Activated CD4-positive, alpha-beta memory T cell treated with anti-CD3 and anti-CD28 coated beads for 36 hours (primary cell): ENCODE results near the gene DPH3. TPM values are rescaled to one million over a fixed set of nuclear protein-coding genes. Genes with fewer than 3 reads are reported as not detected.
"Not testable (repeated sequence)": the region's sequence is repeated elsewhere in the genome, so short reads cannot be mapped to it uniquely, and the experiment has no call there.

Source experiments
- CTCF ChIA-PET: fragments of 350-600 bp; sonication (Branson Sonifier 250); formaldehyde crosslinking; loops from one replicate; lab custom pipeline; 2021; ENCODE audit warnings: antibody characterized with exemption, inconsistent platforms; lab: Charles Lee
- POLR2A ChIA-PET: fragments of 350-600 bp; sonication (Branson Sonifier 250); formaldehyde crosslinking; loops from one replicate; lab custom pipeline; 2021; ENCODE audit warnings: antibody characterized with exemption; lab: Charles Lee
- DNase-seq: peaks from one replicate; pipeline ENCODE4 v3.0.0-alpha.2; 2020
- H3K27ac Mint-ChIP-seq: one replicate; pipeline ENCODE4 v1.8.0; 2021; ENCODE audit warnings: mixed read lengths
- H3K27me3 Mint-ChIP-seq: one replicate; pipeline ENCODE4 v1.8.0; 2021; ENCODE audit warnings: mixed read lengths
- H3K36me3 Mint-ChIP-seq: one replicate; pipeline ENCODE4 v1.8.0; 2021; ENCODE audit warnings: mixed read lengths
- H3K4me1 Mint-ChIP-seq: one replicate; pipeline ENCODE4 v1.8.0; 2021; ENCODE audit warnings: low read depth, mixed read lengths
- H3K4me3 Mint-ChIP-seq: one replicate; pipeline ENCODE4 v1.8.0; 2021; ENCODE audit warnings: mild to moderate bottlenecking, mixed read lengths
- H3K9me3 Mint-ChIP-seq: one replicate; pipeline ENCODE4 v1.8.0; 2021; ENCODE audit warnings: mixed read lengths
- intact Hi-C: fragments of 100-400 bp; cut with micrococcal nuclease; formaldehyde crosslinking; loops from one replicate; pipeline ENCODE4 v1.15.1; 2023
- total RNA-seq, 2 experiments: library from RNA; stranded (reverse); gene quantifications; one replicate each; pipeline ENCODE4 v1.2.3, GENCODE V29; 2021

Gene DPH3
- 10 to 100 TPM; 23.4 TPM for total RNA-seq

DNA sequence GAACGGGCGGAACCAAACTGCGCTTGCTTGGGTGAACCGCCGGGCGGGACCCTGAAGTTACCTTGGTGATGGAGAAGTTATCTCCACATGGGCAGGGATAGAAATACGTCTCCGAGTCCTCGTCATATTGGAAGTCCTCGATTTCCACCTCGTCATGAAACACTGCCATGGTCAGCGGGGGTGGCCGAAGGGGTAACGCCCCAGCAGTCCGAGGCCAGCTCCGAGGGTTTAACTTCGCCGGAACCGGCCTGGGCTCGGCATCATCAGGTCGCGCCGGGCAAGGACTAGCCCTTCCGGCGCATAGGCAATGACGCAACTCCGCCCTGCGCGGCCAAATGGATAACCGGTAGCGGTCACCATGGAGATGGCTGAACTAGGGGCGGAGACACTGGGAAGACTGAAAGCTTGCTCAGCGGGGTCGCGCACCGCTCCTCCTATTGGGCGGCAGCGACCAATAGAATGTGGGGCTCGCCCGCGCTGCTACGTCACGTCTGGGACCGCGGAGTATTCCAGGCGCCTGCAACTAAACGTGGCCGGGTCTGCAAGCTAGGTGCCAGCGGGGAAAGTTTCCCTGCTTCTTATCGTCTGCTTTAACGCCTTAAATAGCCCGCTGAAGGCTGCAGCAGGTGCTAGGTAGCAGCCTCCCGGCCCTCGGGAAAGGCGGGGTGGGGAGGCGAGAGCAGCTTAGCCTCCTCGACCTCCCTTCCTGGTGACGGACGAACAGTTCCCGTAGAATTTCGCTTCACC lies at the start of gene DPH3, which contains the start of gene OXNAD1:
Gene DPH3 (minus strand): TSS at position 236 of the 747 bp plus-strand sequence. CDS start 67 bp downstream, at position 169.
Gene OXNAD1 (plus strand): TSS at position 505 of the 747 bp plus-strand sequence. CDS start 5,741 bp downstream, outside the sequence.
- peak; percentile 99 for DNase-seq
- H3K9me3 Mint-ChIP-seq: no peaks in the 10 kb centered on the region
- no peaks in the 10 kb centered on the region for H3K27me3 Mint-ChIP-seq
- H3K36me3 Mint-ChIP-seq: peaks cover 7% of the 10 kb centered on the region
- peak within 1 kb of the TSS; percentile 93 for H3K4me3 Mint-ChIP-seq
- ChIA-PET POLR2A (interaction anchor here (0.7 to 3.1 kb wide), 16 partner anchors 14 to 1059 kb away, joined by 3 to 15 read pairs (median 4); partner anchors contain the start of gene CAPN7), CTCF (interaction anchor here (0.6 to 7.3 kb wide), 11 partner anchors 17 to 332 kb away, joined by 3 to 61 read pairs (median 5); no protein-coding TSS in a partner anchor)
- intact Hi-C loops: loop anchor here (1.0 to 10.0 kb wide), 7 partner anchors 21 to 664 kb away; partner anchors contain the start of genes BTD, HACL1 and PLCL2
- peak within 1 kb of the TSS; percentile 94 for H3K27ac Mint-ChIP-seq
- H3K4me1 Mint-ChIP-seq: peaks cover 36% of the 10 kb centered on the region

DNA sequence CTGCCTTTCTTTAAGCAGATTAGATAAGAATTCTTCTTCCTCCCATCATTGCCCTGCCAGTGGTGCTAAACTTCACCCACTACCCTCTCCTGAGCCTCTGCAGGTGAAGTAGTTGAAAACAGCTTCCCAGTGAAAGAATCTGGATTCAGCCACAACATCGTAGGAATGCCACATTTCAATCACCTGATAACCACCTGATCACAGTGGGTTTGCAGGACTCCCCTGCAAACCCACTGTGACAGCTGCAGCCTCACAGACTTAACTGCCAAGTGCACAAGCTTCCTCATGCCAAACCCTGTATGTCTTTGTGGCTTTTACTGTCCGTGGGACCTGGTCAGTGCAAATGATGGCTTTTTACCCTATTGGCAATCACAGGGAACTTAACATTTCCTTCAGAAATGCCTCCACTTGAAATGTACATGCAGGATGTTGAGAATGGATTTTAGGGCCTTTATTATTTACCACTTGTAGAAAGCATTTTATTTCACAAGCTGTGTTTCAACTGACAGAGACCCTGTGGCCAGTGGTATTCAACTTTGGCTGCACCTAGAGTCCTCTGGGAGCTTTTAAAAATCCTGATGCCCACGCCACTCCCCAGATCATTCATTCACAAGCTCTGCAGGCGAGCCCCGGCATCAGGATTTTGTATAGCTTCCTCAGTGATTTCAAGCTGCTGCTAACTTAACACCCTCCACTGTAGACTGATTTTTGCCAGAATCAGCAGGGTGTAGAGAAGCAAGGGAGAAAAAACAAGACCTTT lies 49.3 kb upstream of the DPH3 start:
- Mint-ChIP-seq H3K36me3 (peaks cover 54% of the 10 kb centered on the region), H3K4me3 (no peak overlapping the region), H3K9me3 (no peaks in the 10 kb centered on the region), H3K4me1 (peaks cover 94% of the 10 kb centered on the region), H3K27ac (peak overlapping the region; percentile 54), H3K27me3 (no peaks in the 10 kb centered on the region)
- intact Hi-C loops: no loop called here
- DNase-seq: peak; percentile 9
- ChIA-PET CTCF (interaction anchor here (1.0 to 5.1 kb wide), 5 partner anchors 19 to 212 kb away, joined by 3 to 48 read pairs (median 4); no protein-coding TSS in a partner anchor), POLR2A (interaction anchor here (1.0 to 2.3 kb wide), 4 partner anchors 10 to 204 kb away, joined by 3 to 9 read pairs (median 3); partner anchors contain the start of genes DPH3 and OXNAD1)

DNA sequence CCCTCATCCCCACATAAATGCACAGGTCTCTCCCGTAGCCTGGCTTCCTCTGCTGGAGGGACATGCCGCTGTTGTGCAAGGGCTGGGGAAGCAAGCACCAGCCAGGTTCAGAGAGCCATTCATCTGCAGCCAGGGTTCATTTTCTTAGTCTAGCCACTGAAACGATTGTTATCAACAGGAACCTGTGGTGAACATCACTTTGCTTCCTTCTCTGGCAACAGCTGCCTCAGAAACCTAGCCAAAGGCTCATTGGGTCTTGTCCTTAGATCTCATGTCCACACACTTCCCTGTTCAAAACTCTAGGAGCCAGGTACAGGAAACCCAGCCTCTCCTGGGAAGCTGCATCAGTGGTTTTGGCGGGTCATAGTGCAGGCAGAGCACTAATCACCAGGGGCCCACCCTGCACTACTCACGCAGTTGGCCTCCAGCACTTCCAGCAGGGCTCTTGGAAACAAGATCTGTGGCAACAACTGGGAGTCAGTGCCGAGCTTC lies 47.3 kb upstream of the DPH3 start:
- intact Hi-C loops: no loop called here
- DNase-seq: peak; percentile 68
- ChIA-PET POLR2A (interaction anchor here (0.9 to 1.6 kb wide), 3 partner anchors 22 to 200 kb away, joined by 3 to 8 read pairs (median 4); partner anchors contain the start of genes DPH3 and OXNAD1), CTCF (interaction anchor here (0.6 to 5.1 kb wide), 7 partner anchors 11 to 197 kb away, joined by 3 to 48 read pairs (median 4); no protein-coding TSS in a partner anchor)
- no peaks in the 10 kb centered on the region for H3K27me3 Mint-ChIP-seq
- H3K36me3 Mint-ChIP-seq: peaks cover 52% of the 10 kb centered on the region
- peaks cover 91% of the 10 kb centered on the region for H3K4me1 Mint-ChIP-seq
- peak overlapping the region; percentile 82 for H3K27ac Mint-ChIP-seq
- H3K9me3 Mint-ChIP-seq: no peaks in the 10 kb centered on the region
- peak overlapping the region; percentile 43 for H3K4me3 Mint-ChIP-seq

DNA sequence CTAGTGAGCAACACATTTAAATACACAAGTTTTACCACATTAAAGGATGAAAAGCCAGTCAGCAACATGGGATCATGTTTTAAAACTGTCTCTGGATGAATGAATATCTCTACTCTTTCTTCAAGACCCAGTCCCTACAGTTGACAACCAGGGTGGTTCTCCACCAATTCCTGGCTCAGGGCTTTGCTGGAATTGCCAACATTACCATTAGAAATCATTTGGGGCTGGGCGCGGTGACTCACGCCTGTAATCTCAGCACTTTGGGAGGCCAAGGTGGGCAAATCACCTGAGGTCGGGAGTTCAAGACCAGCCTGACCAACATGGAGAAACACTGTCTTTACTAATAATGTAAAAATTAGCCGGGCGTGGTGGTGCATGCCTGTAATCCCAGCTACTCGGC lies 45.7 kb upstream of the DPH3 start:
- CTCF ChIA-PET: interaction anchor here (1.1 kb wide), 1 partner anchor 240 kb away, joined by 3 read pairs; no protein-coding TSS in a partner anchor
- H3K4me1 Mint-ChIP-seq: peaks cover 91% of the 10 kb centered on the region
- POLR2A ChIA-PET: interaction anchor here (1.1 kb wide), 1 partner anchor 46 kb away, joined by 3 read pairs; the partner anchor contains the start of genes DPH3 and OXNAD1
- H3K27ac Mint-ChIP-seq: peak overlapping the region; percentile 84
- H3K9me3 Mint-ChIP-seq, intact Hi-C loops, H3K27me3 Mint-ChIP-seq, H3K4me3 Mint-ChIP-seq: not testable (repeated sequence)
- peaks cover 51% of the 10 kb centered on the region for H3K36me3 Mint-ChIP-seq
- peak; percentile 9 for DNase-seq

DNA sequence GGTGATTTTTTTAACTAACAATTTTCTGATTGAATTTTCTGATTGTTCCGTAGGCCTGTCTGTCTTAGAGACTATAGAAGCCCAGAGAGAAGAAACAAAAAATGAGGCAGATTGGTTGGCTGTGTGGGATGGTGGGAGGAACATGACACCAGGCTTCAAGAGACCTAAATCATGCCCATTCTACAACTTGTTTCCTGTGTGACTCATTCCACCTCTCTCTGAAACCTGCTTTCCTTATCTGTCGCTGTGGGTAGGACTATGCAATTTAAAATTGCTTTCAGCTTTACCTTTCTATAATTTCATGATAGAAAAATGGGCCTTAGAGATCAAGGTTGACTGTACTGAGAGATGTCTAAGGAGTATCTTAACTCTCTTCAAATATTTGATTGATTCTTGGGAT lies 44.8 kb upstream of the DPH3 start:
- peak overlapping the region; percentile 84 for H3K27ac Mint-ChIP-seq
- H3K27me3 Mint-ChIP-seq: no peaks in the 10 kb centered on the region
- peak overlapping the region; percentile 33 for H3K4me3 Mint-ChIP-seq
- ChIA-PET CTCF (interaction anchor here (1.0 to 3.9 kb wide), 3 partner anchors 9 to 19 kb away, joined by 9 to 23 read pairs (median 10); no protein-coding TSS in a partner anchor), POLR2A (interaction anchor here (1.0 kb wide), 1 partner anchor 29 kb away, joined by 3 read pairs; no protein-coding TSS in a partner anchor)
- intact Hi-C loops: loop anchor here (1.0 to 10.0 kb wide), 9 partner anchors 8 to 845 kb away; partner anchors contain the start of gene OXNAD1
- DNase-seq: peak; percentile 76
- peaks cover 48% of the 10 kb centered on the region for H3K36me3 Mint-ChIP-seq
- no peaks in the 10 kb centered on the region for H3K9me3 Mint-ChIP-seq
- peaks cover 91% of the 10 kb centered on the region for H3K4me1 Mint-ChIP-seq

DNA sequence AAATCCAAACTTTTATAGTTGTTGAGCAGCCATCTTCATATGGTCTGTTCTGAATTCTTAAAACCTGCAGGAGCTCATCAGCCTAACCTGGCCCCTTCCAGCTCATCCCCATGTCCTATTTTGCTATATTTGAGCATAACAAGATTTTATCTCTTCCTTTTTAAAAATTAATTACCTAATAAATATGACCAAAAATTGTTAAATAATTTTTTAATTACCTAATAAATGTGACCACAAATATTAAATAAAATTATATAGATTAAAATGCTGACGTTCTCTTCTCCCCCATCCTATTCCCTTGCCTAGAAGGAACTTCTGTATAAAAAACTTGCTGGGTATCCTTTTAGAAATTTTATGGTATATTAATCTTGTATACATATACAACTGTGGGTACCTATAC lies 44.0 kb upstream of the DPH3 start:
- H3K27me3 Mint-ChIP-seq: no peaks in the 10 kb centered on the region
- peak overlapping the region; percentile 84 for H3K27ac Mint-ChIP-seq
- H3K4me1 Mint-ChIP-seq: peaks cover 89% of the 10 kb centered on the region
- ChIA-PET CTCF (interaction anchor here (0.7 to 3.9 kb wide), 5 partner anchors 10 to 40 kb away, joined by 3 to 23 read pairs (median 9); no protein-coding TSS in a partner anchor), POLR2A (interaction anchor here (0.9 to 1.2 kb wide), 2 partner anchors 8 to 18 kb away, joined by 4 read pairs; no protein-coding TSS in a partner anchor)
- H3K36me3 Mint-ChIP-seq: peaks cover 44% of the 10 kb centered on the region
- DNase-seq: no peak
- H3K9me3 Mint-ChIP-seq: no peaks in the 10 kb centered on the region
- intact Hi-C loops: loop anchor here (1.0 to 10.0 kb wide), 9 partner anchors 7 to 846 kb away; partner anchors contain the start of gene OXNAD1
- no peak overlapping the region for H3K4me3 Mint-ChIP-seq

DNA sequence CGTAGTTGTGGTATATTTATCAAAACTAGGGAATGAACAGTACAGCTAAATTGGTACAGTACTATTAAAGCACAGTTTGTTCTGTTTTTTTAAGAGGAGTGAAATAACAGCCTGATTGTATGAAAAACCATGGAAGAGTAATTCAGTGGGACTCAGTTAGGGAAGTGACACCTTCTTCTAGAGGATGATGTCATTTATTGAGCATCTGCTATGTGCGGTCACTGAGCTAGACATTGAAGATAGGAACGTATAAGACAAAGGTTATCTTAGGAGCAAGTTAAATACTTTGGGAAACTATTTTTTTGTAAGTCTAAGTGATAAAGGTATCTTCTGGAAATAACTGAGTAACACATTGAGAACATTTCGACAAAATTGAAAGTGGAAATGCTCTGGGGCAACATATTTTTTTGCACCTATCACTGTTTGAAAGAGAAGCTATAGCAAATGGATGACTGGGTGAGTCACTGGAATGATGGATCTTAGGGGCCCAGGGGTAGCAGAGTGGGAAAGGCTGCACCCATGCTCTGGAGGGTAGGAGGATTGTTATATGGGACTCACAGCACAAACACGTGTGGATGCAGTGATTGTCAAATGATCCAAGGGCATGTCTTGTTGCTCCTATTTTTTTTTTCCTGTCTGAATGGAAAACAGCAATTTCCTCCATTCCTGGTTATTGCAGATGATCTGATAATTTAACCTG lies 43.2 kb upstream of the DPH3 start:
- intact Hi-C loops: loop anchor here (5.0 to 10.0 kb wide), 3 partner anchors 534 to 847 kb away; no protein-coding TSS in a partner anchor
- H3K27me3 Mint-ChIP-seq: no peaks in the 10 kb centered on the region
- H3K9me3 Mint-ChIP-seq: no peaks in the 10 kb centered on the region
- peaks cover 48% of the 10 kb centered on the region for H3K36me3 Mint-ChIP-seq
- POLR2A ChIA-PET: interaction anchor here (0.9 to 2.0 kb wide), 4 partner anchors 9 to 204 kb away, joined by 3 to 7 read pairs (median 4); no protein-coding TSS in a partner anchor
- H3K4me3 Mint-ChIP-seq: peak overlapping the region; percentile 0
- H3K27ac Mint-ChIP-seq: peak overlapping the region; percentile 82
- H3K4me1 Mint-ChIP-seq: peaks cover 89% of the 10 kb centered on the region
- CTCF ChIA-PET: interaction anchor here (0.9 to 3.9 kb wide), 5 partner anchors 10 to 40 kb away, joined by 3 to 23 read pairs (median 9); no protein-coding TSS in a partner anchor
- peak; percentile 41 for DNase-seq

DNA sequence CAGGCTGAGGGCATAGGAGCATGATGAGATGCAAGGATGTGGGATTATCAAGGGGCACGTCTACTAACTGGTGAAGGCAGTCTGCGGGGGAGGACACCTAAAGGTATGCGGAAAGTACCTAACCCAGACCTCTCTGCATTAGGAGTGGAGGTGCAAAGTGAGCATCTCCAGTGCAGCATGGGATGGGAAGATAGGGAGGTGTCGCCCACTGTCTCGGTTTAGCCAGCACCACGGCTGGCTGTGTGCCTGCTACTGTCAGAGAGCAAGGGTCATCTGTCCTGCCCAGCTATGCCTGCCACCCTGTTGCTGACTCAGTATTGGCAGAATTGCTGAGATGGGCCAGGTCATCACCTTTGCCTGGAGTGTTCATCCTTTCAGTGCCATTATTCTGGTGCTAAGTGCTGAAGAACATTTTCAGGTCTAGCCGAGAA lies 40.4 kb upstream of the DPH3 start:
- POLR2A ChIA-PET: interaction anchor here (1.1 to 2.0 kb wide), 5 partner anchors 9 to 19 kb away, joined by 3 to 9 read pairs (median 4); no protein-coding TSS in a partner anchor
- peak; percentile 73 for DNase-seq
- intact Hi-C loops: loop anchor here (2.0 to 10.0 kb wide), 4 partner anchors 14 to 850 kb away; no protein-coding TSS in a partner anchor

DNA sequence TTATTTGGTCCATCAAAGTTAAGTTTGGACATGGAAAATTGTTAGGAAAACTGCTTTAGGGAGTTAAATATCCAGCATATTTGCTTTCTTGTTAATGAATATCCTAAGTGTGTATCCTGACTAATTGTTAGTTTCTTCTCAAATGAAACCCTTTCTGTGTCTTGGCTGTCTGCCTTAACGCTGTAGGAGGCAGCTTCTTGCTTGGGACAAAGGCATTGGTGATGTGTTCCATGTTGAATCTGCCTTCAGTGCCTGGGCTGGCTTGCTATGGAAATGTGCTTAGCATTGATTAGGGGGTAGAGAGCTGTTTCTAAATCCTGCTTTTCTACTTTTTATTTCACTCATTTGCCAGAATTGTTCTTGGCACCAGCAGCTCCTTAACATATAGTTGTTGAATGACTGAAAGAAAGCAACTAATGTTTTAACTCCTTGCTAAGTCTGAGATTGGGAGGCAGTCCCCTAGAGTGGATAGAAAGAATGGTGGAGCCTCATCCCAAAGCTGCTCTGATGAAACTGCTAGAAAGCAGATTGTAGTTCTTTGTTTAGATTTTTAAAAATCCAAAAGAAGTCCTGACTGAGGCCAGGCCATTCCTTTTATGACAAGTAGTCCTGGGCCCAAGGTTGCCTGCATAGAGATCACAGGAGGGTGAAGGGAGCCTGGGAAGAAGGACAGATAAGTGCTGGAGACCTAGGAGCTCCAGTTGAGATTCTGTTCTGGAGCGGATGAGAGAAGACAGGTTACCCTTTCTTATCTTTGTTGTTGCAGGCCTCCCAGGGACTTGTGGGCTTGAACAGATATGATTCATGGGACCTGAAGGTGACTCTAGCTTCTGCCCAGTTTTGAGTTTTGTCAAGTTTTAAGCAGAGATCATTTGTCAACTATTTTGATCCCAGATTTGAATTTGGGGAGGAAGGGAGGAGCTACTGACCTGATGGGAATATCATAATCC lies 39.6 kb upstream of the DPH3 start:
- H3K4me3 Mint-ChIP-seq: peak overlapping the region; percentile 12
- ChIA-PET POLR2A (interaction anchor here (1.1 to 2.0 kb wide), 5 partner anchors 9 to 18 kb away, joined by 3 to 9 read pairs (median 4); no protein-coding TSS in a partner anchor), CTCF (interaction anchor here (0.7 to 2.4 kb wide), 8 partner anchors 10 to 37 kb away, joined by 3 to 20 read pairs (median 4); no protein-coding TSS in a partner anchor)
- H3K9me3 Mint-ChIP-seq: no peaks in the 10 kb centered on the region
- H3K36me3 Mint-ChIP-seq: peaks cover 43% of the 10 kb centered on the region
- peak overlapping the region; percentile 88 for H3K27ac Mint-ChIP-seq
- peaks cover 95% of the 10 kb centered on the region for H3K4me1 Mint-ChIP-seq
- H3K27me3 Mint-ChIP-seq: no peaks in the 10 kb centered on the region
- intact Hi-C loops: loop anchor here (2.0 to 10.0 kb wide), 5 partner anchors 14 to 850 kb away; no protein-coding TSS in a partner anchor
- peak; percentile 49 for DNase-seq

More for the DNA sequence above, 40.4 kb upstream of the DPH3 start:
- Mint-ChIP-seq H3K4me3 (peak overlapping the region; percentile 12), H3K4me1 (peaks cover 95% of the 10 kb centered on the region), H3K27ac (peak overlapping the region; percentile 88), H3K36me3 (peaks cover 44% of the 10 kb centered on the region), H3K9me3 (no peaks in the 10 kb centered on the region), H3K27me3 (no peaks in the 10 kb centered on the region)
- CTCF ChIA-PET: interaction anchor here (0.7 to 2.7 kb wide), 6 partner anchors 10 to 38 kb away, joined by 3 to 20 read pairs (median 6); no protein-coding TSS in a partner anchor
